ENCODE results near the gene SEMG2.

SEMG2 gene

GRCh38 chr20:45221076-45221475, at the start of gene SEMG2:
Gene SEMG2, plus strand, starts transcription at chr20:45221373. Its CDS starts 17 bp downstream, at chr20:45221390.
- no peak for DNase-seq (ENCODE audit: low read depth in 1 of 2, low spot score in 1 of 2)

- no peak for DNase-seq (ENCODE audit: low read depth in 1 of 2, low spot score in 1 of 2)
Observed at GRCh38 chr20:45173522-45173921, 47.7 kb upstream of the SEMG2 start.

GRCh38 chr20:45174434-45175364, 46.5 kb upstream of the SEMG2 start, which contains the start of gene PI3:
Gene PI3, plus strand, starts transcription at chr20:45174902. Its CDS starts 21 bp downstream, at chr20:45174923.
- DNase-seq (ENCODE audit: low read depth in 1 of 2, low spot score in 1 of 2) = no peak

- DNase-seq (ENCODE audit: low read depth in 1 of 2, low spot score in 1 of 2) = no peak
Observed at GRCh38 chr20:45176526-45177267, 44.5 kb upstream of the SEMG2 start.

- DNase-seq (ENCODE audit: low read depth in 1 of 2, low spot score in 1 of 2) = no peak
Observed at GRCh38 chr20:45179166-45179565, 42.0 kb upstream of the SEMG2 start.

GRCh38 chr20:45181639-45182038, 39.5 kb upstream of the SEMG2 start:
- DNase-seq (ENCODE audit: low read depth in 1 of 2, low spot score in 1 of 2) = no peak

GRCh38 chr20:45183084-45183483, 38.1 kb upstream of the SEMG2 start:
- DNase-seq (ENCODE audit: low read depth in 1 of 2, low spot score in 1 of 2) = no peak

GRCh38 chr20:45187693-45188092, 33.5 kb upstream of the SEMG2 start:
- no peak for DNase-seq (ENCODE audit: low read depth in 1 of 2, low spot score in 1 of 2)

- DNase-seq (ENCODE audit: low read depth in 1 of 2, low spot score in 1 of 2) = no peak
Observed at GRCh38 chr20:45189067-45189609, 32.0 kb upstream of the SEMG2 start.

- no peak for DNase-seq (ENCODE audit: low read depth in 1 of 2, low spot score in 1 of 2)
Observed at GRCh38 chr20:45189861-45190260, 31.3 kb upstream of the SEMG2 start.

- DNase-seq (ENCODE audit: low read depth in 1 of 2, low spot score in 1 of 2) = no peak
Observed at GRCh38 chr20:45191926-45192325, 29.2 kb upstream of the SEMG2 start.

GRCh38 chr20:45193331-45193730, 27.8 kb upstream of the SEMG2 start:
- no peak for DNase-seq (ENCODE audit: low read depth in 1 of 2, low spot score in 1 of 2)

- DNase-seq (ENCODE audit: low read depth in 1 of 2, low spot score in 1 of 2) = no peak
Observed at GRCh38 chr20:45206725-45207124, 14.4 kb upstream of the SEMG2 start, which contains the start of gene SEMG1. Gene SEMG1, plus strand, starts transcription at chr20:45207033. Its CDS starts 21 bp downstream, at chr20:45207054.

GRCh38 chr20:45209924-45210323, 11.2 kb upstream of the SEMG2 start:
- DNase-seq (ENCODE audit: low read depth in 1 of 2, low spot score in 1 of 2) = no peak

GRCh38 chr20:45211569-45212474, 9.4 kb upstream of the SEMG2 start:
- DNase-seq (ENCODE audit: low read depth in 1 of 2, low spot score in 1 of 2) = no peak

- no peak for DNase-seq (ENCODE audit: low read depth in 1 of 2, low spot score in 1 of 2)
Observed at GRCh38 chr20:45212836-45213235, 8.3 kb upstream of the SEMG2 start.

GRCh38 chr20:45218124-45218523, 3.0 kb upstream of the SEMG2 start:
- no peak for DNase-seq (ENCODE audit: low read depth in 1 of 2, low spot score in 1 of 2)

GRCh38 chr20:45218636-45219035, 2.5 kb upstream of the SEMG2 start:
- no peak for DNase-seq (ENCODE audit: low read depth in 1 of 2, low spot score in 1 of 2)

- no peak for DNase-seq (ENCODE audit: low read depth in 1 of 2, low spot score in 1 of 2)
Observed at GRCh38 chr20:45223136-45223535, 2.0 kb downstream of the SEMG2 start.

- DNase-seq (ENCODE audit: low read depth in 1 of 2, low spot score in 1 of 2) = no peak
Observed at GRCh38 chr20:45226287-45226686, 5.1 kb downstream of the SEMG2 start.
